ENCODE results near the gene CSMD2.

GRCh38 chr1:33617451-33617850, 547.6 kb downstream of the CSMD2 start:
- TF ChIP-seq CTCF (IDR thresholded peaks at IDR 0.05): no peak
- TF ChIP-seq POLR2A (IDR thresholded peaks at IDR 0.05): no peak
- TF ChIP-seq EP300 (IDR thresholded peaks at IDR 0.05): no peak
- TF ChIP-seq POLR2AphosphoS5 (IDR thresholded peaks at IDR 0.05): no peak

All from sigmoid colon (tissue), 4 donors.